H1 (cell line): Measurements from ENCODE around the gene CD81. TPM values are rescaled to one million over a fixed set of nuclear protein-coding genes. Genes with fewer than 3 reads are reported as not detected.

Experiments
- CTCF ChIA-PET: fragments of 300-600 bp; sonication (Branson Sonifier 250); formaldehyde crosslinking; loops from one replicate; lab custom pipeline; 2021; ENCODE audit not compliant: partially characterized antibody; lab: Charles Lee
- POLR2A ChIA-PET: fragments of 300-600 bp; sonication (Branson Sonifier 250); formaldehyde crosslinking; loops from one replicate; lab custom pipeline; 2021; ENCODE audit warnings: inconsistent platforms; ENCODE audit not compliant: partially characterized antibody; lab: Charles Lee
- DNase-seq, 2 experiments: peaks; one replicate each; pipeline versions ENCODE4 v3.0.0 to v3.0.0-alpha.2; 2010 to 2022; ENCODE audit warnings: low spot score in 2 of 2, low read depth in 1 of 2, mixed read lengths in 1 of 2
- FAIRE-seq: peaks from 2 replicates; lab custom pipeline; 2011; peaks lifted over from hg19 to GRCh38; lab: Jason Lieb, UNC
- H2AFZ ChIP-seq: 2 replicates; pipeline ENCODE4 v1.8.1; 2012; ENCODE audit warnings: low read length, inconsistent platforms
- H2AK5ac ChIP-seq: 2 replicates; pipeline ENCODE4 v1.6.1; 2013; ENCODE audit warnings: low read depth, low read length
- H2BK120ac ChIP-seq: replicated peaks from 2 replicates; pipeline ENCODE3; 2013; ENCODE audit warnings: low read depth, low read length, inconsistent platforms
- H2BK12ac ChIP-seq: 2 replicates; pipeline ENCODE4 v1.6.1; 2013; ENCODE audit warnings: low read depth, low read length
- H2BK15ac ChIP-seq: 2 replicates; pipeline ENCODE4 v1.6.1; 2013; ENCODE audit warnings: low read length
- H2BK20ac ChIP-seq: 2 replicates; pipeline ENCODE4 v1.6.1; 2013; ENCODE audit warnings: low read length
- H2BK5ac ChIP-seq: 2 replicates; pipeline ENCODE4 v1.6.1; 2013; ENCODE audit warnings: low read depth, low read length
- H3K14ac ChIP-seq: 2 replicates; pipeline ENCODE4 v1.6.1; 2013; ENCODE audit warnings: inconsistent platforms; ENCODE audit not compliant: insufficient read length
- H3K18ac ChIP-seq: 2 replicates; pipeline ENCODE4 v1.6.1; 2013; ENCODE audit warnings: low read length; ENCODE audit errors: extremely low read depth
- H3K23ac ChIP-seq: 2 replicates; pipeline ENCODE4 v1.6.1; 2013; ENCODE audit warnings: inconsistent platforms; ENCODE audit not compliant: insufficient read length
- H3K23me2 ChIP-seq: 2 replicates; pipeline ENCODE4 v1.6.1; 2013; ENCODE audit warnings: low read depth, low read length
- H3K27ac ChIP-seq: 2 replicates; pipeline ENCODE4 v1.6.1; 2011; ENCODE audit warnings: low read depth, low read length, inconsistent platforms
- H3K27me3 ChIP-seq, 4 experiments: replicated peaks in 1 of 4; 1 replicate in 1 of 4; 2 replicates in 3 of 4; pipeline versions ENCODE4 v1.6.1 to v1.8.1; 2011 to 2013; ENCODE audit warnings: low read length in 3 of 4, mild to moderate bottlenecking in 3 of 4, inconsistent platforms in 2 of 4, mixed read lengths in 2 of 4, moderate library complexity in 1 of 4; ENCODE audit not compliant: control insufficient read depth in 3 of 4, insufficient read depth in 3 of 4; ENCODE audit errors: extremely low read depth in 1 of 4
- H3K36me3 ChIP-seq, 4 experiments: 2 replicates each; pipeline versions ENCODE4 v1.6.1 to v1.8.1; 2011 to 2013; ENCODE audit warnings: mild to moderate bottlenecking in 4 of 4, low read length in 3 of 4, moderate library complexity in 2 of 4, control low read depth in 1 of 4, inconsistent platforms in 1 of 4; ENCODE audit not compliant: insufficient read depth in 4 of 4, control insufficient read depth in 2 of 4
- H3K4ac ChIP-seq: replicated peaks from 2 replicates; pipeline ENCODE3; 2013; ENCODE audit warnings: low read length, low read depth, mixed read lengths, inconsistent platforms; ENCODE audit not compliant: insufficient read length
- H3K4me1 ChIP-seq, 4 experiments: replicated peaks in 1 of 4; 1 replicate in 1 of 4; 2 replicates in 3 of 4; pipeline versions ENCODE4 v1.6.1 to v1.8.1; 2011 to 2013; ENCODE audit warnings: low read length in 3 of 4, inconsistent platforms in 2 of 4, mixed read lengths in 1 of 4; ENCODE audit not compliant: insufficient read depth in 4 of 4, control insufficient read depth in 3 of 4
- H3K4me2 ChIP-seq, 2 experiments: 2 replicates each; pipeline versions ENCODE4 v1.6.1 to v1.8.1; 2011 to 2013; ENCODE audit warnings: low read depth in 2 of 2, low read length in 2 of 2, control low read depth in 1 of 2, inconsistent platforms in 1 of 2, mild to moderate bottlenecking in 1 of 2; ENCODE audit not compliant: insufficient read depth in 1 of 2
- H3K4me3 ChIP-seq, 4 experiments: fragments of 200-600, 300-600 bp in 1 of 4; sonication (generic), shearing (Covaris generic), sonication (Bioruptor Twin) in 1 of 4; 2 replicates each; pipeline versions ENCODE4 v1.5.1 to v1.8.1; 2011 to 2016; ENCODE audit warnings: low read length in 4 of 4, low read depth in 3 of 4, control low read depth in 2 of 4, inconsistent platforms in 2 of 4, mild to moderate bottlenecking in 2 of 4, mixed read lengths in 1 of 4, moderate library complexity in 1 of 4; ENCODE audit not compliant: insufficient read depth in 2 of 4; ENCODE audit errors: extremely low read depth in 1 of 4
- H3K56ac ChIP-seq: replicated peaks from 2 replicates; pipeline ENCODE3; 2013; ENCODE audit warnings: low read depth, mild to moderate bottlenecking, mixed read lengths, low read length, inconsistent platforms; ENCODE audit not compliant: insufficient read length
- H3K79me1 ChIP-seq: 2 replicates; pipeline ENCODE4 v1.6.1; 2013; ENCODE audit warnings: low read depth, low read length, control low read depth
- H3K79me2 ChIP-seq, 2 experiments: 2 replicates each; pipeline versions ENCODE4 v1.6.1 to v1.8.1; 2012 to 2013; ENCODE audit warnings: low read length in 2 of 2, mild to moderate bottlenecking in 2 of 2, inconsistent platforms in 1 of 2; ENCODE audit not compliant: insufficient read depth in 2 of 2, control insufficient read depth in 1 of 2
- H3K9ac ChIP-seq, 4 experiments: replicated peaks in 1 of 4; 1 replicate in 1 of 4; 2 replicates in 3 of 4; pipeline versions ENCODE4 v1.6.1 to v1.8.1; 2011 to 2013; ENCODE audit warnings: low read depth in 3 of 4, low read length in 3 of 4, control low read depth in 2 of 4, mild to moderate bottlenecking in 2 of 4, moderate library complexity in 2 of 4, inconsistent platforms in 1 of 4; ENCODE audit errors: extremely low read depth in 1 of 4
- H3K9me3 ChIP-seq, 2 experiments: 2 replicates each; pipeline versions ENCODE4 v1.6.1 to v1.8.1; 2012 to 2013; ENCODE audit warnings: mild to moderate bottlenecking in 2 of 2, moderate library complexity in 2 of 2, control low read depth in 1 of 2, inconsistent platforms in 1 of 2, low read depth in 1 of 2, low read length in 1 of 2, mixed read lengths in 1 of 2; ENCODE audit not compliant: insufficient read depth in 2 of 2
- H4K20me1 ChIP-seq, 2 experiments: replicated peaks in 1 of 2; 2 replicates each; pipeline versions ENCODE3 to v1.8.1; 2011 to 2013; ENCODE audit warnings: inconsistent platforms in 2 of 2, low read length in 2 of 2, mild to moderate bottlenecking in 1 of 2; ENCODE audit not compliant: insufficient read depth in 2 of 2, control insufficient read depth in 1 of 2
- H4K5ac ChIP-seq: 2 replicates; pipeline ENCODE4 v1.6.1; 2013; ENCODE audit warnings: low read length, low read depth, mixed read lengths, inconsistent platforms; ENCODE audit not compliant: insufficient read length
- H4K8ac ChIP-seq: 2 replicates; pipeline ENCODE4 v1.8.0; 2013; ENCODE audit warnings: mild to moderate bottlenecking, moderate library complexity, low read length, inconsistent platforms; ENCODE audit not compliant: insufficient read depth; ENCODE audit errors: extremely low read depth
- H4K91ac ChIP-seq: replicated peaks from 2 replicates; pipeline ENCODE3; 2013; ENCODE audit warnings: low read length, mixed read lengths, inconsistent platforms; ENCODE audit not compliant: insufficient read length
- ASH2L ChIP-seq: fragments of 200-600, 300-600 bp; sonication (generic); IDR thresholded peaks from one replicate; pipeline ENCODE4 v1.7.1; 2017; ENCODE audit warnings: low read length
- BACH1 ChIP-seq: IDR thresholded peaks from 2 replicates; pipeline ENCODE4 v1.6.1; 2012; ENCODE audit warnings: low read length, improper control_type of control experiment
- CREB1 ChIP-seq: IDR thresholded peaks from 2 replicates; pipeline ENCODE4 v1.6.1; 2012; ENCODE audit warnings: inconsistent platforms
- E2F6 ChIP-seq: IDR thresholded peaks from 2 replicates; pipeline ENCODE4 v1.6.1; 2012; ENCODE audit warnings: inconsistent platforms
- EGR1 ChIP-seq: IDR thresholded peaks from 2 replicates; pipeline ENCODE4 v1.6.1; 2011; ENCODE audit warnings: low read depth, low read length, borderline replicate concordance
- GTF2F1 ChIP-seq: IDR thresholded peaks from 2 replicates; pipeline ENCODE4 v1.6.1; 2012; ENCODE audit warnings: low read depth, low read length, improper control_type of control experiment, borderline replicate concordance
- HDAC6 ChIP-seq: IDR thresholded peaks from one replicate; pipeline ENCODE4 v1.7.1; 2012; ENCODE audit warnings: low read depth, mild to moderate bottlenecking, inconsistent platforms, low read length, moderate library complexity
- KDM1A ChIP-seq: fragments of 200-600, 300-600 bp; sonication (generic); IDR thresholded peaks from 2 replicates; pipeline ENCODE4 v1.7.1; 2016; ENCODE audit warnings: mild to moderate bottlenecking, low read length, borderline replicate concordance
- POLR2A ChIP-seq, 2 experiments: IDR thresholded peaks; 1 replicate in 1 of 2; 2 replicates in 1 of 2; pipeline ENCODE4 v1.6.1; 2011; ENCODE audit warnings: low read depth in 2 of 2, low read length in 2 of 2, mild to moderate bottlenecking in 2 of 2; ENCODE audit errors: control extremely low read depth in 1 of 2
- RAD21 ChIP-seq, 2 experiments: IDR thresholded peaks in 1 of 2; conservative IDR thresholded peaks in 1 of 2; 2 replicates each; pipeline ENCODE4 v1.6.1; 2011; ENCODE audit warnings: low read depth in 2 of 2, low read length in 2 of 2, improper control_type of control experiment in 1 of 2, inconsistent platforms in 1 of 2, mild to moderate bottlenecking in 1 of 2, moderate library complexity in 1 of 2
- SIN3A ChIP-seq, 2 experiments: IDR thresholded peaks in 1 of 2; conservative IDR thresholded peaks in 1 of 2; 2 replicates each; pipeline ENCODE4 v1.6.1; 2011 to 2012; ENCODE audit warnings: low read length in 2 of 2, improper control_type of control experiment in 1 of 2, low read depth in 1 of 2, mild to moderate bottlenecking in 1 of 2
- SIRT6 ChIP-seq: IDR thresholded peaks from one replicate; pipeline ENCODE4 v1.7.1; 2012; ENCODE audit warnings: low read length, inconsistent platforms
- TAF1 ChIP-seq: IDR thresholded peaks from 2 replicates; pipeline ENCODE4 v1.6.1; 2011; ENCODE audit warnings: mild to moderate bottlenecking, low read depth, low read length
- ZNF274 ChIP-seq: IDR thresholded peaks from 2 replicates; pipeline ENCODE4 v1.7.0; 2012; ENCODE audit warnings: low read length, borderline replicate concordance; ENCODE audit errors: extremely low read depth
- WGBS, 2 experiments: shearing (Covaris generic) in 1 of 2; methylation state at CpG; one replicate each; pipeline versions ENCODE4 v1.1.6 to v1.1.7; 2013 to 2015; ENCODE audit warnings: low lambda C conversion rate in 2 of 2, mixed read lengths in 2 of 2, inconsistent platforms in 1 of 2, low coverage in 1 of 2, missing lambda C conversion rate in 1 of 2; ENCODE audit not compliant: insufficient replicate concordance in 2 of 2, insufficient coverage in 1 of 2, insufficient read length in 1 of 2; ENCODE audit errors: extremely low coverage in 1 of 2, missing lambda C conversion rate in 1 of 2; 5-methylcytosine and 5-hydroxymethylcytosine counted together
- polyA plus RNA-seq, 7 experiments: library from polyadenylated mRNA; depleted of rRNA in 3 of 7; stranded (reverse) in 5 of 7; unstranded in 2 of 7; fragments of >200 nt in 5 of 7; fragments of 200-250 nt in 2 of 7; gene quantifications; 1 replicate in 5 of 7; 2 replicates in 1 of 7; 4 replicates in 1 of 7; pipeline versions ENCODE4 v1.2.1 to v1.2.3, GENCODE V29; 2011 to 2013; ENCODE audit warnings: missing spikeins in 2 of 7, mixed read lengths in 2 of 7
- total RNA-seq: library from RNA; stranded (reverse); fragmentation: NEBNext Ultra II Directional; extraction: Animal tissue kit (Norgen Biotek cat#: 25700); gene quantifications from 2 replicates; pipeline ENCODE4 v1.2.1, GENCODE V29; 2021

Gene CD81
- total and polyA plus RNA-seq, 2 of the 8 experiments (the other 6 are each of a cell fraction or from before 2014, with no cell fraction given), result 238 to 309 TPM

GRCh38 chr11:2432628-2433071 lies 55.5 kb downstream of the CD81 start:
- H4K8ac ChIP-seq, result peak overlapping the region; percentile 14; the same call in 1 of the 2 replicates
- no peak overlapping the region for H3K4me2 ChIP-seq
- H3K79me1 ChIP-seq, result no peaks in the 10 kb centered on the region
- H3K4ac ChIP-seq, result no peak overlapping the region
- WGBS, 2 experiments, result 98% methylated on average over 10 of the region's 13 CpGs; no CpG with 5 or more reads in 1 of the 2 experiments
- no peaks in the 10 kb centered on the region for H3K79me2 ChIP-seq
- H3K9ac ChIP-seq, result no peak overlapping the region
- FAIRE-seq (no peak), DNase-seq (no peak)
- H4K5ac ChIP-seq, result no peak overlapping the region
- no peak overlapping the region for H2AK5ac ChIP-seq
- ChIA-PET CTCF (interaction anchor here (2.4 to 4.6 kb wide), 2 partner anchors 95 to 100 kb away, joined by 12 to 37 read pairs; no protein-coding TSS in a partner anchor), POLR2A (no interaction called here)
- no peak overlapping the region for H3K27ac ChIP-seq
- H2BK12ac ChIP-seq, result no peak overlapping the region
- H2AFZ ChIP-seq, result no peak overlapping the region
- peaks cover 0 to 8% (median 4%) of the 10 kb centered on the region in 4 experiments; a peak in 3 of 7 replicates for H3K27me3 ChIP-seq
- no peak overlapping the region for H3K4me3 ChIP-seq
- H3K36me3 ChIP-seq, result no peaks in the 10 kb centered on the region
- H2BK20ac ChIP-seq, result no peak overlapping the region
- no peak overlapping the region for H3K23ac ChIP-seq
- no peak overlapping the region for H2BK15ac ChIP-seq
- H3K9me3 ChIP-seq, result no peaks in the 10 kb centered on the region; a peak in 1 of 4 replicates
- no peak overlapping the region for H3K56ac ChIP-seq
- H3K18ac ChIP-seq, result no peak overlapping the region
- H4K91ac ChIP-seq, result no peak overlapping the region
- H3K14ac ChIP-seq, result no peak overlapping the region
- H2BK120ac ChIP-seq, result no peak overlapping the region
- H3K4me1 ChIP-seq, result no peaks in the 10 kb centered on the region; a peak in 1 of 7 replicates
- peaks cover 0 to 27% of the 10 kb centered on the region in 2 experiments for H4K20me1 ChIP-seq
- no peak overlapping the region for H2BK5ac ChIP-seq
- H3K23me2 ChIP-seq, result peaks cover 26% of the 10 kb centered on the region; the same call in 1 of the 2 replicates
- TF ChIP-seq ZNF274 (no peak), CREB1 (no peak), E2F6 (no peak), RAD21 (IDR thresholded peaks at IDR 0.05 in 1 of 2, conservative IDR thresholded peaks at IDR 0.05 in 1 of 2; ENCODE audit: low read depth in 2 of 2, low read length in 2 of 2) (no peak), HDAC6 (no peak), ASH2L (no peak), POLR2A (IDR thresholded peaks at IDR 0.05; ENCODE audit: control extremely low read depth in 1 of 2, low read depth in 2 of 2, low read length in 2 of 2) (no peak), KDM1A (no peak), SIN3A (conservative IDR thresholded peaks at IDR 0.05 in 1 of 2, IDR thresholded peaks at IDR 0.05 in 1 of 2; ENCODE audit: low read depth in 1 of 2, low read length in 2 of 2) (no peak), GTF2F1 (no peak), EGR1 (no peak), SIRT6 (no peak), BACH1 (no peak), TAF1 (no peak)
